KOPT-K1 (cell line): ENCODE measurements around the gene PTGER2.

Source experiments
- H3K27ac ChIP-seq: fragments of 200-600 bp; sonication (generic); 2 replicates; pipeline ENCODE4 v1.5.1; 2016; ENCODE audit warnings: antibody characterized with exemption, mild to moderate bottlenecking, low read depth, low read length; ENCODE audit not compliant: poor library complexity, severe bottlenecking
- H3K36me3 ChIP-seq: fragments of 200-600 bp; sonication (generic); 2 replicates; pipeline ENCODE4 v1.5.1; 2017; ENCODE audit warnings: antibody characterized with exemption, mild to moderate bottlenecking, low read length, moderate library complexity; ENCODE audit not compliant: insufficient read depth
- H3K9me3 ChIP-seq: fragments of 200-600 bp; sonication (generic); 2 replicates; pipeline ENCODE4 v1.5.1; 2017; ENCODE audit warnings: antibody characterized with exemption, low read length, mild to moderate bottlenecking; ENCODE audit not compliant: insufficient read depth, poor library complexity, severe bottlenecking

The PTGER2 gene

DNA sequence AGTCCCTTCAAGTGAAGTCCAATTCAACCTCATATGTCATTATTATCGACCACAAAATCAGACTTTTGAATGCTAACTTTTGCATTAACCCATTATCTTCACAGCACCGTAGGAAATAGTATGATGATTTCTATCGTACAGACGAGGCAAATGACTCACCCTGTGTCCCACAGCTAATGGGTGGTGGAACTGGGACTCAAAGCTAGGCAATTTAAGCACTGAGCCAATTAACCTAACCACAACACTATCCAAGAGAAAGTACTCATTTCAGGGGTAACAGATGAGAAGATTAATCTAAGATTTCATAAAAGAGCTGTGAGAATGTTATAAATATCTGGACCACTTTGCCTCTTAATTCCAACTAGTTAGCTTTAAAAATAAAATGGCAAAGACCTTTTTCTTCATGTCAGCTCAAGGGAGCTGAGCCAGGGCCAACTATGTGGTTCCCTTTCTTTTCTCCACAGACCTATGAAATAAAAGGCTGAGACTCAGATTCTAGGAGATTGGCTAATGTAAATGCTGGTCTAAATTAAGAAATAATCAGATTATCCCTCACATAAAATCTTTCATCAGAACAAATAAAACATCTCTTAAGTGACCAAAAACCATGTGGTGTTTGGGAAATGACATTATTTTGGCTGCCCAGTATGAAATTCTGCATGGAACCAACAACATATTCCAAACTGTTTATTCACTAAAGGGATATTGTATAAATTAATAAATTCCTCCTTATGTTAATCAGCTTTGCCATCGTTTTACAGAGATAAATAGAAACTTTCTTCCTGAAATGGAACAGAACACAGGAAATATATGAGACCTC lies 4.9 kb downstream of the PTGER2 start:
- Histone ChIP-seq H3K27ac (peak overlapping the region; percentile 89), H3K9me3 (peaks cover 39% of the 10 kb centered on the region), H3K36me3 (no peaks in the 10 kb centered on the region)

DNA sequence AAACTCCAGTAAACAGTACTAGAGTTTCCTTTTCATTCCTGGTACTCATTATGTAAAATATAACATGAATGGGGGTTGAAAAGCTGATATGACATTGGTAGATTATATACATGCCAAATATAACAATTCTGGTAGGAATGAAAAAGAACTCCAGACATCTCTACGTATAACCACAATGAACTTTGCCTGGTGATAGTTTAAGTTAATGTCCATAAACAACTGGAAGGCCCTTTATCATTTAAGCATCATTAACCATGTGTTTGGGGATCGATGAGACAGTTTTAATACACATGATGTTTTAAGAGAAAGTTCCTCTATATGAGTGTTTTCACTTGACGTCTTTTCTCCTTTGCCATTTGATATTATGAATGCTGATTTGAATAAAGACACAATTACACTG lies 5.8 kb downstream of the PTGER2 start:
- Histone ChIP-seq H3K27ac (no peak overlapping the region), H3K9me3 (peaks cover 43% of the 10 kb centered on the region), H3K36me3 (no peaks in the 10 kb centered on the region)

DNA sequence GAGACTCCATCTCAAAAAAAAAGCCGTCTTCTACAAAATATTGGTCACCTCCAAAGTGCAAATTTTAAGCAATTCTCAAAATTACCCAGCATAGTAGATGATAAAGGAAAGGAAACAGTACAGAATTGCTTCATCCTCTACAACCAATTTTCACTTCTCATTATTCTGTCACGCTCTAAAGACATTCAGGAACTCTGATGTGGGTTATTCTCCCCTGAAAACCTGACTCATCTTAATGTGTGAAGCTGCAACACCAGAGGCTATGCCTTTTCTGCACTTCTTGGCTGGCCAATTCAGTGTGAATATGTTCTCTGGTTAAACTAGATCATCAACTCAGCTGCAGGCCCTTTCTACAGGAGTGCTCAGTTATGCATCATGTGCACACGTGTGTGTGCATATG lies 11.0 kb downstream of the PTGER2 start:
- peaks cover 43% of the 10 kb centered on the region for H3K9me3 ChIP-seq
- H3K27ac ChIP-seq: peak overlapping the region; percentile 44
- no peaks in the 10 kb centered on the region for H3K36me3 ChIP-seq

DNA sequence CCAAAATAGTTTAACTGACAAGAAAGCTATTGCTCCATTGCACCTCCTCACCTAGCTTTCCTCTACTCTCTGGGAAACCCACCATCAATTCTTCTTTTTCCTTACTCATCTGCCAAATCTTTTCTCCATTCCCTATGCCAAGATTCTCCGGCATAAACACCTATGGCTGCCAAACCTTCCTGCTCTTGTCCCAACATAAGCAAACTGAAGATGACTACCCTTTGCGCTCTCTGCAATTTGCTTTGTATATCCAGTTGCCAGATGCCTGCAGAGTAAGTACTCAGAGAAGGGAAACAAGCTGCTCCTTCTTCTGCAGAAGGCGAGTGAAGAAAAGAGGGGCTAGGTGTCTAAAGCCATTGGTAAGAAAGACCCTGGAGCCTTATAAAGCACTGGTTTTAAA lies 11.5 kb downstream of the PTGER2 start:
- Histone ChIP-seq H3K36me3 (no peaks in the 10 kb centered on the region), H3K27ac (peak overlapping the region; percentile 44), H3K9me3 (peaks cover 38% of the 10 kb centered on the region)

DNA sequence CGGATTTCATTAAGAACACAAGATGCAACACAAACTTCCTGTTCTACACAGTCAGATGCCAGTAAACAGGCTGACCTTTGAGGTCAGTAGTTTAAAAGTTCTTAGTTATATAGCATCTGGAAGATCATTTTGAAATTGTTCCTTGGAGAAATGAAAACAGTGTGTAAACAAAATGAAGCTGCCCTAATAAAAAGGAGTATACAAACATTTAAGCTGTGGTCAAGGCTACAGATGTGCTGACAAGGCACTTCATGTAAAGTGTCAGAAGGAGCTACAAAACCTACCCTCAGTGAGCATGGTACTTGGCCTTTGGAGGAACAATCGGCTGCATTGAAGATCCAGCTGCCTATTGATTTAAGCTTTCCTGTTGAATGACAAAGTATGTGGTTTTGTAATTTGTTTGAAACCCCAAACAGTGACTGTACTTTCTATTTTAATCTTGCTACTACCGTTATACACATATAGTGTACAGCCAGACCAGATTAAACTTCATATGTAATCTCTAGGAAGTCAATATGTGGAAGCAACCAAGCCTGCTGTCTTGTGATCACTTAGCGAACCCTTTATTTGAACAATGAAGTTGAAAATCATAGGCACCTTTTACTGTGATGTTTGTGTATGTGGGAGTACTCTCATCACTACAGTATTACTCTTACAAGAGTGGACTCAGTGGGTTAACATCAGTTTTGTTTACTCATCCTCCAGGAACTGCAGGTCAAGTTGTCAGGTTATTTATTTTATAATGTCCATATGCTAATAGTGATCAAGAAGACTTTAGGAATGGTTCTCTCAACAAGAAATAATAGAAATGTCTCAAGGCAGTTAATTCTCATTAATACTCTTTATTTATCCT lies 13.5 kb downstream of the PTGER2 start:
- Histone ChIP-seq H3K9me3 (peaks cover 18% of the 10 kb centered on the region), H3K27ac (peak overlapping the region; percentile 32), H3K36me3 (no peaks in the 10 kb centered on the region)

DNA sequence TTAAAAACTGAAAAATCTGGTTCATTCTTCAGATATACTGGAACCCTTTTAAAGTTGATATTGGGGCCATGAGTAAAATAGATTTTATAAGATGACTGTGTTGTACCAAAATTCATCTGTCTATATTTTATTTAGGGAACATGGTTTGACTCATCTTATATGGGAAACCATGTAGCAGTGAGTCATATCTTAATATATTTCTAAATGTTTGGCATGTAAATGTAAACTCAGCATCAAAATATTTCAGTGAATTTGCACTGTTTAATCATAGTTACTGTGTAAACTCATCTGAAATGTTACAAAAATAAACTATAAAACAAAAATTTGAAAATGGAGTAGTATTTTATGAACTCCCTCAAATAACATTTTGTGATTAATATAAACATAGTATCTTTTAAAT lies 14.2 kb downstream of the PTGER2 start:
- no peak overlapping the region for H3K27ac ChIP-seq
- H3K36me3 ChIP-seq: no peaks in the 10 kb centered on the region
- peaks cover 11% of the 10 kb centered on the region for H3K9me3 ChIP-seq

DNA sequence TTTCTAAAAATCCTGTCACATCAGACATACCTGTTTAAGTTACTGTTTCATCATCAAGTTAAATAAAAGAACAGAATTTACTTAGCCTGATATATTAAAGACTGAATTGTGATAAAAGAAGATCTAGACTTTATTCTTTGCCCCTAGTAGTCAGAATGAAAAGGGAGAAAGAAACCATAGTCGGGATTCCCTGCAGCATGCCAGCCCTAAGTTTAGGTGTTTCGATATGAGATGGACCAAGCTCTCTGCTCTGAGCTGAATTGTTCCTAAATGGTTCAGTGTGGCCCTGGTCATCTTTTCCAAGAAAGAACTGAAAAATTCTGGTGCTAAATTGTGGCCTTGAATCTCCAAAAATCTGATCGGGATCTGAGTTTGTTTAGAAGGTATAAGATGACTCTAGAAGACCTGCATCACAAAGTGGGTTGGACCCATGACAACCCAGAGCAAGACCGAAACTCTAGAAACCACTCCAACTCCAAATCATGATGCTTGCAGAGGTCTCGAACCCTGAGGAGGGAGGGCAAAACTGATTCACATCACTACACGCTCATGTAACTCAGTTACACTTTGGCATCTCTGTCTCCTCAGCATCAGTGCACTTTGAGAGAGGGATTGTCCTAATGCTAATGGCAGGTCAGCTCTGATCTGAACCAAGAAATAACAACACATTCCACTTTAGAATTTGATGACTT lies 15.7 kb downstream of the PTGER2 start:
- no peaks in the 10 kb centered on the region for H3K9me3 ChIP-seq
- no peak overlapping the region for H3K27ac ChIP-seq
- no peaks in the 10 kb centered on the region for H3K36me3 ChIP-seq

DNA sequence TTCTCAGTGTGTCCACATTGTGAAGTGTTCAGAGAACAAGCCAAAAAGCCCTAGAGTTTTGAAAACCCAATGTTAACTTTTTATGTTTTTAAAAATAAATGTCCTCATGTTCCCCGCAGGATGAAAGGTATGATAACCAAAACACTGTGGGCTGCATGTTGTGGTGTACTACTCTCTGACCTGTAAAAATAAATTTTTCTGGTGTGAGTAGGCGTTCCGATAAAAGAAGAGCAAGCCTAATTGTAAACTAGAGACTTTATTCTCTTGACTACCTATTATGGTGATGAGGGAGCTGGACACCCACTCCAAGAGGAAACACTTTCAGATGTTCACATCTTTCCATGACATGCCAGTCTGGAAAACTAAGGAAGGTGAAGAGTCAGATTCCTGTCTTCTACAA lies 18.2 kb downstream of the PTGER2 start:
- no peaks in the 10 kb centered on the region for H3K9me3 ChIP-seq
- no peaks in the 10 kb centered on the region for H3K36me3 ChIP-seq
- H3K27ac ChIP-seq: no peak overlapping the region

DNA sequence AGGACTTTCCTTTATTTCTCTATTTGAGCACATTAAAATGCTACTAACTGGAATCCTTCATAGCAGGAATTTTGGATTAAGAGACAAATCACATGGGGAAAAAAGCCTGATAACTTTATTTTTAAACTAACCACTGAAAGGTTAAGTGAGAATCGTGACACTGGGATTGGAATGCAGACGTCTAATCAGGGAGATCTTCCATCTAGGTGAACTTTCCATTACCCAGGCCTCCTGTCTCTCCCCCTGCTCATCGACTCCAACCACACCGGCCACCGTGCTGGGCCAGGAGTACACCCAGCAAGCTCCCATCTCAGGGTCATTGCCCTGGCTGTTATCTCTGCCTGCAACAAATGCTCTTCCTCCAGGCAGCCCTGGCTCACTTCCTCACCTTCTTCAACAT lies 19.0 kb downstream of the PTGER2 start:
- Histone ChIP-seq H3K36me3 (no peaks in the 10 kb centered on the region), H3K27ac (no peak overlapping the region), H3K9me3 (no peaks in the 10 kb centered on the region)

DNA sequence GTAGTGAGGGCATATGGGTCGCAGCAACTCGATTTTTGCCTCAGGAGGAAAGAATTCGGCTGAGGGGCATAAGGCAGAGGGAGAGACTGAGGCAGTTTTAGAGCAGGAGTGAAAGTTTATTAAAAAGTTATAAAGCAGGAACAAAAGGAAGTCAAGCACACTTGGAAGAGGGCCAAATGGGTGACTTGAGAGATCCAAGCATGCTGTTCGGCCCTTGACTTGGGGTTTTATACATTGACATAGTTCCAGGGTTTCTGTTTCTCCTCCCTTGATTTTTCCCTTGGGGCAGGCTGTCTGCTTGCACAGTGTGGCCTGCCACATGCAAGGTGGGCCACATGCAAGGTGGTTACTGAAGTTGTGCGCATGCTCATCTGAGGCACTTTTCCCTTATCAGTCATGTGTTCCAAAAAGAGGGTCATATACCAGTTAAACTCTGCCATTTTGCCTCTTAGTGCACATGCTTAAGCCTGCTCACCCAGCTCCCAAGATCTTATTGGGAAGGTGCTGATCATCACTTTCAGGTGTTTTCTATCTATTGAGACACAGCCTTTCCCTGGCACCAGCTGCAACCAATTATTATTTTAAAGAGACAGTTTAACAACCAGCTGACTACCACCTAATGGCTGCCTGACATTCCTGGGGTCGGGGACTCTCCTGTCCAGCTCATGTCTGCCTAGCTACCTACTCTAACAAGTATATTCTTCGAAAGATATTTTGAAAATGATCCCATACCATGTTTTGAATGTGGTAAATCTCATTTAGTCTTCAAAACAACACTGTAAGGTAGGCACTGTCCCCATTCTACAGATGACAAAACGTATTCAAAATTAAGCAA lies 19.9 kb downstream of the PTGER2 start:
- Histone ChIP-seq H3K36me3 (no peaks in the 10 kb centered on the region), H3K27ac (no peak overlapping the region)

DNA sequence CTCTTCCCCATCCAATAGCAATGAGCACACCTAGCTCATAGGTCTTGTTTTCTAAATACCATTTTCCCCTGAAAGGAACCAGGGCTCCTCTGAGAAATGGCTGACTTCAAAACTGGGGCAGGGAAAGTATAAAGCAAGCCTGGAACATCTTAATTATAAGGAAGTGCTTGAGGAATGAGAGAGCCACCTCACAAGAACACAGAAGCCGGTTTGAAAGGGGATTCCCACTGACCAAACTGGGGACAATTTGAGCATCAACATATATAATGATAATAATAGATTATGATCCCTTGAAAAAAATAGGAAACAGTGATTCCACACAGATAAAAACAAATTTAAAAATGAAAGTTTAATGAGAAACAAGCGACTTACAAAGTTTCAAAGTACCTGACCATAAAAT lies 22.1 kb downstream of the PTGER2 start:
- no peaks in the 10 kb centered on the region for H3K9me3 ChIP-seq
- H3K27ac ChIP-seq: no peak overlapping the region
- no peaks in the 10 kb centered on the region for H3K36me3 ChIP-seq

More for the DNA sequence above, 19.9 kb downstream of the PTGER2 start:
- H3K9me3 ChIP-seq: no peaks in the 10 kb centered on the region

DNA sequence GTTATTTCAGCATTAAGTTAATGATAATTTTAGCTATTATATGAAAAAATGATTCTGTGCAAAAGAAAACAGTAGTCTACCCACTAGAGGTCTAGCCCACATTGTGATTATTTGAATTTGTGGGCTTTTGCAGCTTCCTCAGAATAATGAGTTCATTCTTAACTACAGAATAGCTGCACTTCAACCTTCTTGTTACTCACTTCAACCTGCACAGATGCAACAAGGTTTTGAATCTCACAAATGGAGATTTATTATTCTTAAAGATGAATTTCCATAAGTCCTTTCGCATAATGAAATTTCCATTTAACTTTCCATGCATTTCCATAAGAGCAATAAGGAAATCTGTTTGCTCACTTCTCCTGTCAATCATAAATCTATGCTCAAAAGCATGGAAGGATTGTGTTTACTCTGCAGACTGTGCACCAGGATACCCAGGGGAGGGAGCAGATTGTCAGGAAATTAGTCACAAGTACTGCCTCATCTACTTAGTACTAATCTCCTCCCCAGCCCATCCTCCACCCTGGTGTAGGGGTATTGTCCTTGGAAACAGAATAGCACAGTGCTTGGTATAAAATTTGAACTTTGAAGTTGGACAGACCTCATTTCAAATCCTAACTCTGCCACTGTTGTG lies 24.1 kb downstream of the PTGER2 start:
- Histone ChIP-seq H3K36me3 (no peaks in the 10 kb centered on the region), H3K27ac (no peak overlapping the region), H3K9me3 (no peaks in the 10 kb centered on the region)

DNA sequence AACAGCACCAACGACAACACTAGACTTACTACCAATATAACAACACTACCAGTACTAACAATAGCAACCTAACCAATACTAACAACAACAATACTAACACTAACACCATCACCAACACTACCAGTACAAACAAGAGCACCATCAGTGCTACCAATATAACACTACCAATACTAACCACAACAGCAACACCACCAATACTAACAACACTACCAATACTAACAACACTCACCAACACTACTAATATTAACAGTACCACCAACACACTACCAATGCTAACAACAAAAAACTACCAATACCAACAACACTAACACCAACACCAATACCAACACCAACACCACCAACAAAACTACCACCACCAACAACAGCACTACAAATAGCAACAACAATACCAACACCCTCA lies 25.1 kb downstream of the PTGER2 start:
- no peak overlapping the region for H3K27ac ChIP-seq
- no peaks in the 10 kb centered on the region for H3K36me3 ChIP-seq
- H3K9me3 ChIP-seq: no peaks in the 10 kb centered on the region
